PC-9 (cell line): ENCODE results near the gene LDAH. TPM values are rescaled to one million over a fixed set of nuclear protein-coding genes. Genes with fewer than 3 reads are reported as not detected.

Experiments
- BruUV-seq: library from RNA; stranded (reverse); fragments of 400-500 nt; replicated peaks from 2 replicates; lab custom pipeline; 2021; lab: Mats Ljungman, UMichigan
- CTCF ChIA-PET: fragments of 300-600 bp; sonication (Branson Sonifier 250); formaldehyde crosslinking; loops from one replicate; lab custom pipeline; 2022; ENCODE audit warnings: antibody characterized with exemption; lab: Charles Lee
- POLR2A ChIA-PET: fragments of 300-600 bp; sonication (Branson Sonifier 250); formaldehyde crosslinking; loops from one replicate; lab custom pipeline; 2022; ENCODE audit warnings: antibody characterized with exemption; ENCODE audit not compliant: unreplicated experiment; lab: Charles Lee
- DNase-seq, 2 experiments: peaks; one replicate each; pipeline versions ENCODE4 v3.0.0 to v3.0.0-alpha.2; 2015 to 2022; ENCODE audit warnings: mixed read lengths in 1 of 2
- H2AFZ ChIP-seq: fragments of 200-600 bp; sonication (generic); 2 replicates; pipeline ENCODE4 v1.8.1; 2017; ENCODE audit warnings: antibody characterized with exemption
- H3F3A ChIP-seq: fragments of 200-600 bp; sonication (generic); 2 replicates; pipeline ENCODE4 v1.8.1; 2017; ENCODE audit warnings: antibody characterized with exemption, mild to moderate bottlenecking, low read depth; ENCODE audit not compliant: insufficient read depth
- H3K27ac ChIP-seq: fragments of 200-600 bp; sonication (generic); 2 replicates; pipeline ENCODE4 v1.6.1; 2016; ENCODE audit warnings: mixed run types
- H3K27me3 ChIP-seq: fragments of 200-600 bp; sonication (generic); 2 replicates; pipeline ENCODE4 v1.6.1; 2016; ENCODE audit warnings: low read depth, mixed run types; ENCODE audit not compliant: insufficient read depth
- H3K36me3 ChIP-seq: fragments of 200-600 bp; sonication (generic); 2 replicates; pipeline ENCODE4 v1.6.1; 2016; ENCODE audit warnings: low read depth, mixed run types
- H3K4me1 ChIP-seq: fragments of 200-600 bp; sonication (generic); replicated peaks from 2 replicates; pipeline ENCODE4 v1.6.1; 2016; ENCODE audit warnings: mixed run types; ENCODE audit not compliant: insufficient read depth
- H3K4me2 ChIP-seq: fragments of 200-600 bp; sonication (generic); 2 replicates; pipeline ENCODE4 v1.6.1; 2017; ENCODE audit warnings: mixed run types
- H3K4me3 ChIP-seq: fragments of 200-600 bp; sonication (generic); 2 replicates; pipeline ENCODE4 v1.6.1; 2016; ENCODE audit warnings: mixed run types
- H3K79me2 ChIP-seq: fragments of 200-600 bp; sonication (generic); 2 replicates; pipeline ENCODE4 v1.6.1; 2017; ENCODE audit warnings: low read depth, mixed run types
- H3K9me2 ChIP-seq: fragments of 200-600 bp; sonication (generic); 2 replicates; pipeline ENCODE4 v1.8.1; 2017; ENCODE audit warnings: mild to moderate bottlenecking; ENCODE audit not compliant: insufficient read depth
- H3K9me3 ChIP-seq: fragments of 200-600 bp; sonication (generic); 2 replicates; pipeline ENCODE4 v1.8.1; 2016; ENCODE audit warnings: low read depth; ENCODE audit not compliant: insufficient read depth
- H4K20me1 ChIP-seq: fragments of 200-600 bp; sonication (generic); 2 replicates; pipeline ENCODE4 v1.8.1; 2017; ENCODE audit not compliant: insufficient read depth
- CTCF ChIP-seq: fragments of 200-600 bp; sonication (generic); conservative IDR thresholded peaks from 2 replicates; pipeline ENCODE4 v1.6.1; 2017; ENCODE audit warnings: mixed run types, antibody characterized with exemption, mild to moderate bottlenecking, moderate library complexity
- EZH2 ChIP-seq: fragments of 200-600 bp; sonication (generic); IDR thresholded peaks from 2 replicates; pipeline ENCODE4 v1.8.0; 2017; ENCODE audit warnings: antibody characterized with exemption, low read depth
- intact Hi-C: fragments of 100-400 bp; cut with micrococcal nuclease; formaldehyde crosslinking; loops from one replicate; pipeline ENCODE4 v1.10.0; 2022; ENCODE audit not compliant: unreplicated experiment
- total RNA-seq: library from RNA; stranded (reverse); gene quantifications from 2 replicates; pipeline ENCODE4 v1.2.3, GENCODE V29; 2021

LDAH gene
- total RNA-seq, 1 experiment from 2014 or later: 18.3 TPM

- TF ChIP-seq EZH2 (no peak), CTCF (no peak)
- no peak overlapping the region for H3K4me3 ChIP-seq
- BruUV-seq: no TSS peak
- H3K27ac ChIP-seq: no peak overlapping the region
- no peaks in the 10 kb centered on the region for H3K9me2 ChIP-seq
- ChIA-PET POLR2A (no interaction called here), CTCF (no interaction called here)
- no peak overlapping the region for H3K4me2 ChIP-seq
- H3F3A ChIP-seq: no peaks in the 10 kb centered on the region
- 0 out of 2 replicates have a peak, but pooled peaks cover 5% of the 10 kb centered on the region for H3K4me1 ChIP-seq
- no peaks in the 10 kb centered on the region for H3K79me2 ChIP-seq
- H2AFZ ChIP-seq: no peak overlapping the region
- no peak for DNase-seq
- H3K36me3 ChIP-seq: no peaks in the 10 kb centered on the region
- intact Hi-C loops: no loop called here
- H3K27me3 ChIP-seq: no peaks in the 10 kb centered on the region
- H3K9me3 ChIP-seq: no peaks in the 10 kb centered on the region
- H4K20me1 ChIP-seq: no peaks in the 10 kb centered on the region
These were observed 150.5 kb downstream of the LDAH start for GRCh38 chr2:20672201-20672951.

- Histone ChIP-seq H4K20me1 (no peaks in the 10 kb centered on the region), H3K4me2 (no peak overlapping the region), H3K9me3 (no peaks in the 10 kb centered on the region), H3K4me1 (0 out of 2 replicates have a peak, but pooled peaks cover 5% of the 10 kb centered on the region), H2AFZ (no peak overlapping the region), H3K4me3 (no peak overlapping the region), H3K9me2 (no peaks in the 10 kb centered on the region), H3K27me3 (no peaks in the 10 kb centered on the region), H3K79me2 (no peaks in the 10 kb centered on the region), H3K27ac (no peak overlapping the region), H3K36me3 (no peaks in the 10 kb centered on the region), H3F3A (no peaks in the 10 kb centered on the region)
- intact Hi-C loops: no loop called here
- no peak for DNase-seq
- POLR2A ChIA-PET: no interaction called here
- TF ChIP-seq EZH2 (no peak), CTCF (no peak)
- no TSS peak for BruUV-seq
- CTCF ChIA-PET: no interaction called here
These were observed 151.2 kb downstream of the LDAH start for GRCh38 chr2:20671736-20672080.

GRCh38 chr2:20671036-20671735, 151.7 kb downstream of the LDAH start:
- no peak for TF ChIP-seq CTCF
- TF ChIP-seq EZH2: no peak
- Histone ChIP-seq H3K4me3 (no peak overlapping the region), H3K36me3 (no peaks in the 10 kb centered on the region), H4K20me1 (no peaks in the 10 kb centered on the region), H3K4me1 (0 out of 2 replicates have a peak, but pooled peaks cover 5% of the 10 kb centered on the region), H3K79me2 (no peaks in the 10 kb centered on the region), H3K27me3 (no peaks in the 10 kb centered on the region), H3K9me3 (no peaks in the 10 kb centered on the region), H3F3A (no peaks in the 10 kb centered on the region), H3K9me2 (no peaks in the 10 kb centered on the region), H3K27ac (no peak overlapping the region), H2AFZ (no peak overlapping the region), H3K4me2 (no peak overlapping the region)
- POLR2A ChIA-PET: no interaction called here
- CTCF ChIA-PET: no interaction called here
- DNase-seq: no peak
- BruUV-seq: no TSS peak
- intact Hi-C loops: no loop called here
